ENCODE measurements around the gene PNMA5. TPM values are rescaled to one million over a fixed set of nuclear protein-coding genes. Genes with fewer than 3 reads are reported as not detected.

The PNMA5 gene
- total and polyA plus RNA-seq, 4 donors: 0.09 TPM; not detected in 3

GRCh38 chrX:152997337-152997736, 3.4 kb upstream of the PNMA5 start:
- TF ChIP-seq EGR1 (IDR thresholded peaks at IDR 0.05; ENCODE audit: low read depth in 2 of 2) (no peak), HNF4A (conservative IDR thresholded peaks at IDR 0.05) (no peak), GABPA (IDR thresholded peaks at IDR 0.05 in 1 of 2, conservative IDR thresholded peaks at IDR 0.05 in 1 of 2) (no peak), MAX (IDR thresholded peaks at IDR 0.05) (no peak), FOXA1 (IDR thresholded peaks at IDR 0.05) (no peak), NR2F2 (IDR thresholded peaks at IDR 0.05) (no peak), RAD21 (IDR thresholded peaks at IDR 0.05) (no peak), ZBTB33 (IDR thresholded peaks at IDR 0.05) (no peak), FOXA2 (IDR thresholded peaks at IDR 0.05) (no peak), TAF1 (conservative IDR thresholded peaks at IDR 0.05) (no peak), HNF4G (IDR thresholded peaks at IDR 0.05) (no peak), RXRA (IDR thresholded peaks at IDR 0.05) (no peak), ATF3 (IDR thresholded peaks at IDR 0.05) (no peak), JUND (IDR thresholded peaks at IDR 0.05) (no peak), YY1 (IDR thresholded peaks at IDR 0.05) (no peak), REST (IDR thresholded peaks at IDR 0.05) (no peak), CTCF (IDR thresholded peaks at IDR 0.05; ENCODE audit: low read depth, low read length, missing input control) (no peak), SP1 (IDR thresholded peaks at IDR 0.05) (no peak)
- 92% methylated on average over 9 of the region's 9 CpGs for WGBS
- Histone ChIP-seq H3K27ac (ENCODE audit: low read depth in 1 of 2, low read length in 2 of 2) (no peak overlapping the region), H3K9ac (ENCODE audit: low read depth in 1 of 2, low read length in 2 of 2) (no peak overlapping the region), H3K4me1 (ENCODE audit: control insufficient read depth in 4 of 4, insufficient read depth in 4 of 4, low read length in 3 of 4) (no peaks in the 10 kb centered on the region), H3K27me3 (ENCODE audit: control insufficient read depth in 4 of 4, insufficient read depth in 4 of 4, low read length in 3 of 4) (no peaks in the 10 kb centered on the region), H3K4me3 (ENCODE audit: low read depth in 1 of 3, low read length in 3 of 3) (no peak overlapping the region), H3K36me3 (ENCODE audit: control insufficient read depth in 4 of 4, insufficient read depth in 3 of 4, low read depth in 1 of 4, low read length in 3 of 4) (no peaks in the 10 kb centered on the region), H3K9me3 (ENCODE audit: control insufficient read depth in 4 of 4, low read length in 3 of 4) (no peaks in the 10 kb centered on the region)
- DNase-seq (ENCODE audit: low spot score): no peak

Data from liver (tissue), 9 donors.